Amygdala (tissue), 56 donors: ENCODE data around the gene EDEM1.

Source experiments
- DNase-seq, 56 donors: peaks; one replicate each; lab custom pipeline; 2025; lab: John Stamatoyannopoulos, UW

EDEM1 gene

DNA sequence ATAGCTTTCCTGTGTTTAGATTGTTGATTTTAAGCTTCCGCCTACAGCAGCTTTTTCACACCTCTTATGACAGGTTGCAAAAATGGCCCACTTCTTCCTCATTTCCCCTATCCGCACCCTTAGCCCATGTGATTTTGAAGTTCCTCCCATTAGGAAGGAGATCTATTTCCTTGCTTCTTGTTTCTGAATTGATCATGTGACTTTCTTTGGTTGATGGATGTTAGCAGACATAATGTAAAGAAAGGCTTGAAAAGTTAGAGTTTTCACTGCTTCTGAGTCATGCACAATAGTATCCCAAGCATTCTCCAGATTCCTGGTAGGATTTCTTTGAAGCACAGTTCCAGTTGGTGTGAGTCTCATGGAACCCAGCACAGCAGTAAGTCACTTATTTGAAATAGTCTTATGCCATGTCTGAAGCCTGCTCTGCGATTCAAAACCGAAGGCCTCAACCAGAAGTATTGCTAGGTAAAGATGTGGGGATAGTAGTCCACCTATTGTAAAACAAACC lies 76.6 kb downstream of the EDEM1 start:
- no peak for DNase-seq

DNA sequence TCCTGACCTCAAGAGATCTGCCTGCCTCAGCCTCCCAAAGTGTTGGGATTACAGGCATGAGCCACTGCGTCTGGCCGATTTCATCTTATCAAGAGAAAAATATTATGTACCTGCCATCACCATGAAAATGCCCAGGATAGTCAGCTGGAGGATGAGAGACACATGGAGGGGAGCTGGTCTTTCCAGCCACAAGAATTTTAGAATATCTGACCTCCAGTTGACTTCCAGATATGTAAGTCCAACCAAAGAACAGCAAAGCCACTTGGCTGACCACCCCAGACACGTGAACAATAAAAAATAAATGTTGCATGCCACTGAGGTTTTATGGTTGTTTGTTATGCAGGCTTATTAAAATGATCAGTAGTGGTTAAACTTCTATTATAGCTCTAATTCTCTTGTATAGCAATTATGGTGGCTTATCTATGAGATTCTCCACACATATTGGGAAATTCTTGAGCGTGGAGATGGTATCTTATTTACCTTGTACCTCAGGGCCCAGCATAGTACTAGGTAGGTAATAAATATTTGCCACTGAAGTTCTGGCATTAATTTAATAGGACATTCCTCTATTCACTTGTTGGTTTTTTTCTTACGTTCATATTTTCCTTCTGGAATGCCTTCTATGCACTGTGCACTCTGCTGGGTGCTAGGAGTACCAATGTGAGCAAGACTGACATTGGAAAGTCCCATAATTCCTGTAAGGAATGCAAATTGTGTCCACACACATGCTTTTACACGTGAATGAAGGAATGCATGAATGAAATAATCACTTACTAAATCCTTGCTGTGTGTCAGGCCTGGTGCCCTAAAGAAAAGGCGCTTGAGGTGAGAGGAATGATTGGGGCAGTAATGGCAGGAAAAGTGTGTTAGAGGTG lies 77.6 kb downstream of the EDEM1 start:
- DNase-seq: no peak

DNA sequence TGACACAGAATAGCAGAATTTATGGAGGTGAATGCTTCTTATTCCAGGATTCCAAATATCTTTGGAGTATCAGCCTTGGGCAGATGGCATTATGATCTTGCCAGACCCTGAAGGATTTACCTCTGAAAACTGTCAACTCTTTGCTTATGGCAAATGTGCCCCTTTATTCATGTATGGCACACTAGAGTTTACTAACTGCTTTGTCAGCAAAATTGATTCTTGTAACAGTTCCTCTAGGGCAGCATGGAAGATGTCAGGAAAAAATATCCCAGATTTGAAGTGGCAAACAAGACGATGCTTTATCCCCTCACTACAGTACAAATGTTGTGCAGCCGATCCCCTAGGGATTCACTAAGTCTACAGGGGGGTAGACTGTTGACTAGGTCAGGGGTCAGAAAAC lies 79.7 kb downstream of the EDEM1 start:
- DNase-seq: no peak

DNA sequence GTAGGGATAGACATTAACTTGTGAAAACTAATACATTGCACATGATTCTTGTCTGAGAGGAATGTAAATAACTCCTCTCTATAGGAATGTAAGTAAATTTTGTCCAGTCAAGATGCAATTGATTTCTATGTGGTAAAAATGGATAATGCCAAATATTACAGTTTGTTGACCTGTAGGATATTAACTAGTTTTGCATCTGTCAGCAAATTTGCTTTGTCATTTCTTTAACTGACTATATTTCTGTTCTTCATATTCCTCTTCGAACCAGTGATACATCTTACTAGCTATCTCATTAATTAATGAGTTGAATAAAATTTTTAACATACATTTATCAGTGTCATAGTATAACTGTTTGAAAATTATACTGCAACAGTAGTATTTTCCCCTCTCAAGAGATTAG lies 80.4 kb downstream of the EDEM1 start:
- no peak for DNase-seq
